Nephron (organoid): Measurements from ENCODE around the gene MSI2.

ENCODE experiments used
- H3K27ac Mint-ChIP-seq, 3 experiments: 2 replicates each; pipeline ENCODE4 v1.8.0; 2020; ENCODE audit warnings: mixed read lengths in 3 of 3, mild to moderate bottlenecking in 2 of 3, moderate library complexity in 1 of 3
- H3K27me3 Mint-ChIP-seq: 2 replicates; pipeline ENCODE4 v1.8.0; 2021; ENCODE audit warnings: low read depth, mild to moderate bottlenecking, moderate library complexity, mixed read lengths
- H3K36me3 Mint-ChIP-seq: 2 replicates; pipeline ENCODE4 v1.8.0; 2020; ENCODE audit warnings: low read depth, mixed read lengths
- H3K4me1 Mint-ChIP-seq: 2 replicates; pipeline ENCODE4 v1.8.0; 2020; ENCODE audit warnings: mixed read lengths
- H3K4me3 Mint-ChIP-seq, 3 experiments: 2 replicates each; pipeline ENCODE4 v1.8.0; 2020; ENCODE audit warnings: mild to moderate bottlenecking in 3 of 3, mixed read lengths in 3 of 3, moderate library complexity in 2 of 3
- H3K9me3 Mint-ChIP-seq: 2 replicates; pipeline ENCODE4 v1.8.0; 2020; ENCODE audit warnings: mixed read lengths
- CTCF ChIP-seq, 3 experiments: fragments of 200-600 bp; sonication (generic); IDR thresholded peaks; one replicate each; pipeline ENCODE4 v1.5.0; 2021; ENCODE audit warnings: antibody characterized with exemption in 3 of 3; ENCODE audit not compliant: unreplicated experiment in 3 of 3

Gene MSI2

DNA sequence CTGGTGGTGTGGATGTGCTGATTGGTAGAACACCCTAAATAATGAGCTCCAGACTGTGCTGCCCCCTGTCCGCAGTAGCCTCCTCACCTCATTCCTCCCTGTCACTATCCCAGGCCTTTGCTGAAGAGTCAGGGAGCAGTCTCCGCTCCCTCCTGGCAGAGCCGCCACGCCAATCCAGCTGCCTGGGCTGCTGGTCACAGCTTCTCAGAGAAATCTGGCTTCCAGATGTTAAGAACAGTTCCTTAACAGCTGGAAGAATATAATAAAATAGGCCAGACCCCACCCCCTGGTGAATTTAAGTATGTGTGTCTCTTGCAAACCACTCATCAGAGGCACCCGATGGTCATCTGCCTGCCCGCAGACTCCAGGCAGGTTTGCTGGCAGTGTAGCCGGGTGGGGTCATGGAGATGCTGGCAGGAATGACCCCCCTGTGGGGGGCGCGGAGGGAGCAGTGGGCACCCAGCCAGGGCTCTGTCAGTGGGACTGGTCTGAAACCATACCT is 327.8 kb downstream of the MSI2 start:
- peak overlapping the region in 1 of 3 experiments; percentile 37 for H3K27ac Mint-ChIP-seq
- TF ChIP-seq CTCF (IDR thresholded peaks at IDR 0.05; ENCODE audit: unreplicated experiment in 3 of 3), result no peak
- peaks cover 5% of the 10 kb centered on the region for H3K36me3 Mint-ChIP-seq
- peaks cover 40% of the 10 kb centered on the region for H3K4me1 Mint-ChIP-seq
- H3K4me3 Mint-ChIP-seq, result no peak overlapping the region
- peaks cover 82% of the 10 kb centered on the region for H3K27me3 Mint-ChIP-seq
- H3K9me3 Mint-ChIP-seq, result no peaks in the 10 kb centered on the region

DNA sequence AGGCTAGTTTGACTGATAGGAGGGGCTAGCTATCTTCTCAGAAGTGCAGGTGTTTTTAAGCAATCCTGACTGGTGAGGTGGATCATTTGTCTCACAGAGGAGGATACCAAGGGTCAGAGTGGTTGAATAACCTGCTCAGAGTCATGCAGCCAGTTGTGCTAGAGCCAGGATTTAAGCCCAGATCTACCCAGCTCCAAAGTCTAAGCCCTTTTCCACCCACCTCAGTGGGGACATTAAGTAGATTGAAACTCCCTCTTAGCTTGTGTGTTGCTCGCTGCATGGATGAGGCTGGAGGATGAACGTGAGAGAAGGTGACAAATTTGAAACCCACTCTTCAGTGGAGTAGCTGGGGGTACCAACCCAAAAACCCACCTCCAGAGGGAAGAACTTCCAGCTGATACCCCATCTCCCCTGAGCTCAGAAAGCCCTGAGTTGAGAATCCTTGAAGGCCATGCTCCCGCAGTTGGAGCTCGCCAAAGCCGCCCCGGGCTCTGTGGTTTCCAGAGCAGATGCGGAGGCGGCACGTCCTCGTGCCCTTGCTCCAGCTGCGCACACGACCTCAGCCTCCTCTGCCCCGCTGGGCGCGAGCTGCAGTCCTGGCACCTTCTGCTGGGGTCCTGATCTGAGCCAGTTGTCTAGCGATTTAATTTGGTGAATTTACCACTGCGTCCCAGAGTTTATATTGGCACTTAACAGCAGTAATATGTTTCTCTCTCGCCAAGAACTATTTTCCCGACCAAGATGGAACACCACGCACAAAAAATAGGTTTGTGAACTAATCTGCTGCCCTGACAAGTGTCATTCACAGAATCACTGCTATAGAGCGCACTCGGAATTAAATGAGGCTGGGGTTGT is 329.2 kb downstream of the MSI2 start:
- Mint-ChIP-seq H3K4me1 (peaks cover 32% of the 10 kb centered on the region), H3K9me3 (no peaks in the 10 kb centered on the region), H3K27me3 (peaks cover 83% of the 10 kb centered on the region), H3K36me3 (peaks cover 9% of the 10 kb centered on the region), H3K4me3 (no peak overlapping the region), H3K27ac (peak overlapping the region; percentile 48 to 83 (median 54))
- no peak for TF ChIP-seq CTCF (IDR thresholded peaks at IDR 0.05; ENCODE audit: unreplicated experiment in 3 of 3)

DNA sequence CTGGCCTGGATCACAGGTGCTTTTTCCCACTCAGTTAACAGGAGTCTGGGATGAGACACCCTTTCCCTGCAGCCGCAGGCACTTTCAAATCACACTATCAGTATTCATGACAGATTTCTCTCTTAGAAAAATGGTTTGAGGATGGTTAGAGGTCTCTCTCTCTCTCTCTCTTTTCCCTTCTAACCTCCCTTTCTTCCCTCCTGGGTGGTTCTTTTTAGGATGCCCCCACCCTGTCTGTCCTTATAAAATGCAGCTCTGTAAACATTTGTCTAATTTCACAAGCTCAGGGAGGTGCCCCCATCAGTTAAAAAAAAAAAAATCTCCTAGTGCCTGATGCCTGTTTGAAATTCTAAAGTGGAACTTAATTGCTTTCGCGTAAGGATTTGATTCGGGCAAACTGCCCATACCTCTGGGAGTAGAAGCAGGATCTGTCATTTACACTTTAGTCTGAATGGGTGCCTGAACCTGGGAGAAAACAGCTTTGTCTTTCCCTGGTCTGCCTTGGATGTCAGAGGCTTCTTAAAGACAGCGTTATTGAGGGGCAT is 329.9 kb downstream of the MSI2 start:
- TF ChIP-seq CTCF (IDR thresholded peaks at IDR 0.05; ENCODE audit: unreplicated experiment in 3 of 3), result no peak

GRCh38 chr17:57586742-57587141 is 330.4 kb downstream of the MSI2 start:
- TF ChIP-seq CTCF (IDR thresholded peaks at IDR 0.05; ENCODE audit: unreplicated experiment in 3 of 3), result no peak
- H3K4me1 Mint-ChIP-seq, result peaks cover 32% of the 10 kb centered on the region

More for the DNA sequence above, 329.9 kb downstream of the MSI2 start:
- H3K4me3 Mint-ChIP-seq, result no peak overlapping the region
- peaks cover 86% of the 10 kb centered on the region for H3K27me3 Mint-ChIP-seq
- H3K36me3 Mint-ChIP-seq, result peaks cover 9% of the 10 kb centered on the region
- no peaks in the 10 kb centered on the region for H3K9me3 Mint-ChIP-seq
- H3K4me1 Mint-ChIP-seq, result peaks cover 32% of the 10 kb centered on the region
- H3K27ac Mint-ChIP-seq, result peak overlapping the region; percentile 48 to 83 (median 54)

DNA sequence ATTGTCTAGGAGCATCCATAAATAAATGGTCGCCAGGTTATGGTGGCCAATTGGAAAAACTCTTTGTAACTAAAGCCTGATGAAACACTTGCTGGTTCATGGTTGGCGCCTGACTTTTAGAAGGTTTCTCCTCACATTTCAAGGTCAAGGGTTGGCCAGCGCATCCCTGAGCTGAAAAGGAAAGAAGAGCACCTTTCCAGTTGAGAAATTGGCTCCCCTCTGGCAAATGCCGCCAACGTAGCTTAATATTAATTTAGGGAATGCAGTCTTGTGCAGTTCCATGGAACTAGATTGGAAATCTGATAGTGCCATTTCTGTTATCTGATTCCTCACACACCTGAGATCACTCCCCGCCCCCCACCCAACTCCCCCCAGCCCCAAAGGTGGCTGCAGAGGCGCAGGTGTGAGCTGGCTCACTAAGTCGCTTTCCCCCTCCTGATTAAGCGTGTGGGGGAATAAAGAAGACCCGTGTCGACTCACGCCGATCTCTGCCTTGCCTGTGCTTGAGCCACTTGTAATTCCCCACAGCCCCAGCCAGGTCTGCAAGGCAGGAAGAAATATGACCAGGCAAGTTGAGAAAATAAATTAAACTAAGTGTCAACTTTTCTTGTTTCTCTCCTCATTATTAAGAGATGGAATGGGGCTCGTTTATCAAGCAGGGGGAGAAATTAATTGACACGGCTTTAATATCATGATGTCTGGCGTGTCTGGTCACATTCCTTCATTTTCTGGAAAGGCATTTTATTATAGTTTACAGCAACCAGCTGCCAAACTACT is 331.1 kb downstream of the MSI2 start:
- peaks cover 80% of the 10 kb centered on the region for H3K27me3 Mint-ChIP-seq
- H3K9me3 Mint-ChIP-seq, result no peaks in the 10 kb centered on the region
- H3K4me1 Mint-ChIP-seq, result peaks cover 32% of the 10 kb centered on the region
- TF ChIP-seq CTCF (IDR thresholded peaks at IDR 0.05; ENCODE audit: unreplicated experiment in 3 of 3), result no peak
- H3K4me3 Mint-ChIP-seq, result no peak overlapping the region
- peaks cover 9% of the 10 kb centered on the region for H3K36me3 Mint-ChIP-seq
- peak overlapping the region in 1 of 3 experiments; percentile 7 for H3K27ac Mint-ChIP-seq

More at GRCh38 chr17:57586742-57587141, 330.4 kb downstream of the MSI2 start:
- Mint-ChIP-seq H3K27me3 (peaks cover 85% of the 10 kb centered on the region), H3K9me3 (no peaks in the 10 kb centered on the region), H3K36me3 (peaks cover 9% of the 10 kb centered on the region), H3K27ac (peak overlapping the region in 1 of 3 experiments; percentile 83), H3K4me3 (no peak overlapping the region)
